Activated CD8-positive, alpha-beta T cell treated with anti-CD3 and anti-CD28 coated beads for 36 hours (primary cell): ENCODE results near the gene IGFBP3. TPM values are rescaled to one million over a fixed set of nuclear protein-coding genes. Genes with fewer than 3 reads are reported as not detected.

Experiments
- ATAC-seq: fragments of 200-7000 bp; cut with Tn5 transposase; one replicate; pipeline ENCODE4 v1.10.0; 2021; ENCODE audit warnings: mild to moderate bottlenecking, moderate library complexity
- CTCF ChIA-PET: fragments of 350-600 bp; sonication (Branson Sonifier 250); formaldehyde crosslinking; loops from one replicate; lab custom pipeline; 2021; ENCODE audit warnings: antibody characterized with exemption; lab: Charles Lee
- POLR2A ChIA-PET: fragments of 350-600 bp; sonication (Branson Sonifier 250); formaldehyde crosslinking; loops from one replicate; lab custom pipeline; 2021; ENCODE audit warnings: antibody characterized with exemption; lab: Charles Lee
- DNase-seq: peaks from one replicate; pipeline ENCODE4 v3.0.0-alpha.2; 2020
- H3K27ac Mint-ChIP-seq: one replicate; pipeline ENCODE4 v1.8.0; 2021; ENCODE audit warnings: mild to moderate bottlenecking, mixed read lengths
- H3K27me3 Mint-ChIP-seq: one replicate; pipeline ENCODE4 v1.8.0; 2021; ENCODE audit warnings: mixed read lengths
- H3K36me3 Mint-ChIP-seq: one replicate; pipeline ENCODE4 v1.8.0; 2021; ENCODE audit warnings: low read depth, mixed read lengths
- H3K4me1 Mint-ChIP-seq: one replicate; pipeline ENCODE4 v1.8.0; 2021; ENCODE audit warnings: low read depth, mixed read lengths
- H3K4me3 Mint-ChIP-seq: one replicate; pipeline ENCODE4 v1.8.0; 2021; ENCODE audit warnings: mild to moderate bottlenecking, moderate library complexity, mixed read lengths
- H3K9me3 Mint-ChIP-seq: one replicate; pipeline ENCODE4 v1.8.0; 2021; ENCODE audit warnings: mixed read lengths
- intact Hi-C: fragments of 100-400 bp; cut with micrococcal nuclease; formaldehyde crosslinking; loops from one replicate; pipeline ENCODE4 v1.10.0; 2022
- total RNA-seq, 2 experiments: library from RNA; stranded (reverse); gene quantifications; one replicate each; pipeline ENCODE4 v1.2.3, GENCODE V29; 2021
- TF ChIP-seq, protein P1 (sequence below): fragments of 200-600 bp; IDR thresholded peaks from one replicate; pipeline ENCODE4 v1.8.0; 2022; ENCODE audit warnings: antibody characterized with exemption, mild to moderate bottlenecking

The IGFBP3 gene
- total RNA-seq, 2 experiments from 2014 or later, result 0.25 TPM; not detected in 1

DNA sequence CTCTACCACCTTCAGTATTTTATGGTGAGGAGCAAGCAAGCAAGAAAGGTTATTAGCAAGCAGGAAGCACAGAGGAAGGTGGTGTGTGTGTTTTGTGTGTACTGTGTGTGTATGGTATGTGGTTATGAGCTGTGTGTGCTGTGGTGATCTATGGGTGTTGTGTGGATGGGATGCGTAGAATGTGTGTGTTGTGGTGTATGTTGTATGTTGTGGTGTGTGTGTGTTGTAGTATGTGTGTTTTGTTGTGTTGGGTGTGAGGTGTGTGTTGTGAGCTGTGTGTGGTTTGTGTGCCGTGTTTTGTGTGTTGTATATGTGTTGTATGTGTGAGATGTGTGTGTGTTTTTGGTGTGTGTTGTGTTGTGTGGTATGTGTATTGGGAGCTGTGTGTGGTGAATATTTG is 16.8 kb upstream of the IGFBP3 start:
- ChIA-PET CTCF (interaction anchor here (1.2 to 1.7 kb wide), 2 partner anchors 15 to 20 kb away, joined by 3 to 4 read pairs; no protein-coding TSS in a partner anchor), POLR2A (no interaction called here)
- Mint-ChIP-seq H3K4me3 (no peak overlapping the region), H3K4me1 (peaks cover 13% of the 10 kb centered on the region), H3K36me3 (no peaks in the 10 kb centered on the region), H3K9me3 (peaks cover 5% of the 10 kb centered on the region), H3K27me3 (peaks cover 17% of the 10 kb centered on the region), H3K27ac (no peak overlapping the region)
- ATAC-seq (no peak), DNase-seq (no peak)
- TF ChIP-seq, protein P1, sequence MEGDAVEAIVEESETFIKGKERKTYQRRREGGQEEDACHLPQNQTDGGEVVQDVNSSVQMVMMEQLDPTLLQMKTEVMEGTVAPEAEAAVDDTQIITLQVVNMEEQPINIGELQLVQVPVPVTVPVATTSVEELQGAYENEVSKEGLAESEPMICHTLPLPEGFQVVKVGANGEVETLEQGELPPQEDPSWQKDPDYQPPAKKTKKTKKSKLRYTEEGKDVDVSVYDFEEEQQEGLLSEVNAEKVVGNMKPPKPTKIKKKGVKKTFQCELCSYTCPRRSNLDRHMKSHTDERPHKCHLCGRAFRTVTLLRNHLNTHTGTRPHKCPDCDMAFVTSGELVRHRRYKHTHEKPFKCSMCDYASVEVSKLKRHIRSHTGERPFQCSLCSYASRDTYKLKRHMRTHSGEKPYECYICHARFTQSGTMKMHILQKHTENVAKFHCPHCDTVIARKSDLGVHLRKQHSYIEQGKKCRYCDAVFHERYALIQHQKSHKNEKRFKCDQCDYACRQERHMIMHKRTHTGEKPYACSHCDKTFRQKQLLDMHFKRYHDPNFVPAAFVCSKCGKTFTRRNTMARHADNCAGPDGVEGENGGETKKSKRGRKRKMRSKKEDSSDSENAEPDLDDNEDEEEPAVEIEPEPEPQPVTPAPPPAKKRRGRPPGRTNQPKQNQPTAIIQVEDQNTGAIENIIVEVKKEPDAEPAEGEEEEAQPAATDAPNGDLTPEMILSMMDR, result no peak
- intact Hi-C loops, result no loop called here

DNA sequence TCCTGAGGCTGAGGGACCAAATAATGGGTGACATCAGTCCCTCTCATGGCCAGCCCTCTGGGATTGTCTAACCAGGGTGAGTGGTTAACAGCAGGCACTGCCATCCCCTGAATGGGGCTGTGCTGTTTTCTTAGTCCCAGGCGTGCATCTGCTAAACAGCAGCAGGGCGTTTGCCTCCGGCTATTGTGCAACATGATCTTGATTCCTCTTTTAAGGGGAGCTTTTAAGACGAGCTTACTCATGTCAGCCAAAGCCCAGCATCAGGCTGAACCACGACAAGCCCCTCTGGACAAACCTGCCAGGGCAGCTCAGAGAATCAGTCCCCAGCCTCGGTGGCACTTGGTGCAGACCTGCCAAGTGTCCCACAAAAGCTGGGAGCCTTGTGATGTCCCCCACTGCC is 16.2 kb upstream of the IGFBP3 start:
- DNase-seq (no peak), ATAC-seq (no peak)
- peaks cover 5% of the 10 kb centered on the region for H3K9me3 Mint-ChIP-seq

DNA sequence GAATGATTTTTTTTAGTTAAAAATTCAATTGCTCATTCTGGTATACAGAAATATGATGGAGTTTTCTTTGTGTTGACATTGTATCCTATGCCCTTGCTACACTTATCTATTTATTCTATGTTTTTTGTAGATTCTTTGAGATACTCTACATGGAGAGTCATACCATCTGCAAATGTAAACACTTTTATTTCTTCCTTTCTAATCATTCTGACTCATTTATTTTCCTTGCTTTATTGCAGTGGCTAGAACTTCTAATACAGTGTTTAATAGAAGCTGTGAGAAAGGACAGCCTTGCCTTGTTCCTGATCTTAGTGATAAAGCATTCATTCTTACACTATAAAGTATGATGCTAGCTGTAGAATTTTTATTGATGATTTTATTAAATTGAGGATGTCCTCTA is 9.9 kb upstream of the IGFBP3 start:
- ChIA-PET POLR2A (no interaction called here), CTCF (interaction anchor here (0.9 kb wide), 1 partner anchor 9 kb away, joined by 3 read pairs; no protein-coding TSS in a partner anchor)
- ATAC-seq, result no peak
- TF ChIP-seq, protein P1, result no peak
- Mint-ChIP-seq H3K4me3 (no peak overlapping the region), H3K4me1 (no peaks in the 10 kb centered on the region), H3K9me3 (no peaks in the 10 kb centered on the region), H3K27me3 (peaks cover 11% of the 10 kb centered on the region), H3K27ac (no peak overlapping the region), H3K36me3 (no peaks in the 10 kb centered on the region)
- intact Hi-C loops, result no loop called here
- DNase-seq, result no peak

More for the DNA sequence above, 16.2 kb upstream of the IGFBP3 start:
- no peak overlapping the region for H3K27ac Mint-ChIP-seq
- intact Hi-C loops, result no loop called here
- no peaks in the 10 kb centered on the region for H3K36me3 Mint-ChIP-seq
- no peak overlapping the region for H3K4me3 Mint-ChIP-seq
- peaks cover 17% of the 10 kb centered on the region for H3K27me3 Mint-ChIP-seq
- ChIA-PET CTCF (interaction anchor here (1.2 to 1.7 kb wide), 2 partner anchors 14 to 19 kb away, joined by 3 to 4 read pairs; no protein-coding TSS in a partner anchor), POLR2A (no interaction called here)
- TF ChIP-seq, protein P1, result no peak
- peaks cover 12% of the 10 kb centered on the region for H3K4me1 Mint-ChIP-seq

DNA sequence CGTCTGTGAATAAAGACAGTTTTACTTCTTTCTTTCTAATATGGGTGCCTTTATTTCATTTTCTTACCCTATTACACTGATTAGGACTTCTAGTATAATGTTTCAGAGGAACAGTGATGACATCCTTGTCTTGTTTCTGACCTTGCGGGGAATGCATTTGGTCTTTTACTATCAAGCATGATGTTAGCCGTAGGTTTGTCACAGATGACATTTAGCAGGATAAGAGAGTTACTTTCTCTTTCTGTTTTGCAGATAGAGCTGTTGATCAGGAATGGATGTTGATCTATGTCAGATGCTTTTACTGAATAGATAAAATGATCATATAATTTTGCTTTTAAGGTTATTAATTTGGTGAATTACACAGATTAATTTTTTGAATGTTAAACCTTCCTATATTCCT is 6.6 kb upstream of the IGFBP3 start:
- intact Hi-C loops, result no loop called here
- CTCF ChIA-PET, result no interaction called here
- ATAC-seq, result no peak
- Mint-ChIP-seq H3K4me1 (peaks cover 6% of the 10 kb centered on the region), H3K27me3 (peaks cover 15% of the 10 kb centered on the region), H3K27ac (no peak overlapping the region), H3K9me3 (no peaks in the 10 kb centered on the region), H3K36me3 (no peaks in the 10 kb centered on the region), H3K4me3 (peak overlapping the region; percentile 4)
- POLR2A ChIA-PET, result interaction anchor here (0.6 kb wide), 1 partner anchor 17 kb away, joined by 3 read pairs; no protein-coding TSS in a partner anchor
- DNase-seq, result no peak
- TF ChIP-seq, protein P1, result no peak

DNA sequence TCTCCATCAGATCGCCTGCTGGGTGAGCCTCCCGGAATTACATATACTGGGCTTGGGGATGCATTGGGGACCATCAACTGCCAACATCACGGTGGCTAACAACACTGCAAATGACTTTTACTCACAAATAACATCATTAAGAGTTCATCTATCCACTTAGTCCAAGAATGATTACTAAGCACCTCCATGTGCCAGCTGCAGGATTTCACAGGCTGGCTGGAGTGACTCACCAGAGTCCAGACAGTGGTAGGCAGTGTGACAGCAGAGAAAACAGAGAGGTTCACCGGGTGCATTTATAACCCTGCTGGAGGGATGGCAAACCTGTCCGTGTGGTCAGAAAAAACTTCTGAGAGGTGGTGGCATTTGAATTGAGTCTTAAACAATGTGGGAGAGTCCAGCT is 3.2 kb upstream of the IGFBP3 start:
- intact Hi-C loops, result no loop called here
- no peaks in the 10 kb centered on the region for H3K9me3 Mint-ChIP-seq
- no peak for ATAC-seq
- ChIA-PET POLR2A (no interaction called here), CTCF (interaction anchor here (2.0 to 2.2 kb wide), 2 partner anchors 16 to 1164 kb away, joined by 9 to 12 read pairs; no protein-coding TSS in a partner anchor)
- H3K27me3 Mint-ChIP-seq, result peaks cover 41% of the 10 kb centered on the region
- no peak overlapping the region for H3K4me3 Mint-ChIP-seq
- H3K27ac Mint-ChIP-seq, result no peak overlapping the region
- TF ChIP-seq, protein P1, result no peak
- DNase-seq, result no peak
- peaks cover 23% of the 10 kb centered on the region for H3K4me1 Mint-ChIP-seq
- no peaks in the 10 kb centered on the region for H3K36me3 Mint-ChIP-seq
